Skeletal muscle cell (primary cell): ENCODE data around the gene RFXAP.

Experiments used
- DNase-seq: peaks from one replicate; pipeline ENCODE4 v3.0.0-alpha.2; 2010; ENCODE audit warnings: low read depth
- H3K4me3 ChIP-seq: 2 replicates; pipeline ENCODE4 v1.5.1; 2011; ENCODE audit warnings: low read depth, mild to moderate bottlenecking, control low read depth, low read length, moderate library complexity

Gene RFXAP

DNA sequence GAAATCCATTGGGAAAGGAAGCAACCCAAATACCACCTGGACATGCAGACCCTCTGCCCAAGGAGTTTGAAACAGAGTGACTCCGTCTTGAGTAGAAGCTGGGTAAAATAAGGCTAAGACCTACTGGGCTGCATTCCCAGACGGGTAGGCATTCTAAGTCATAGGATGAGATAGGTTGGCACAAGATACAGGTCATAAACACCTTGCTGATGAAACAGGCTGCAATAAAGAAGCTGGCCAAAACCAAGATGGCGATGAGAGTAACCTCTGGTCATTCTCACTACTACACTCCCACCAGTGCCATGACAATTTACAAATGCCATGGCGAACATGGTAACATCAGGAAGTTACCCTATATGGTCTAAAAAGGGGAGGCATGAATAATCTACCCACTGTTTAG, 40.2 kb downstream of the RFXAP start:
- DNase-seq, result no peak
- H3K4me3 ChIP-seq, result no peak overlapping the region

DNA sequence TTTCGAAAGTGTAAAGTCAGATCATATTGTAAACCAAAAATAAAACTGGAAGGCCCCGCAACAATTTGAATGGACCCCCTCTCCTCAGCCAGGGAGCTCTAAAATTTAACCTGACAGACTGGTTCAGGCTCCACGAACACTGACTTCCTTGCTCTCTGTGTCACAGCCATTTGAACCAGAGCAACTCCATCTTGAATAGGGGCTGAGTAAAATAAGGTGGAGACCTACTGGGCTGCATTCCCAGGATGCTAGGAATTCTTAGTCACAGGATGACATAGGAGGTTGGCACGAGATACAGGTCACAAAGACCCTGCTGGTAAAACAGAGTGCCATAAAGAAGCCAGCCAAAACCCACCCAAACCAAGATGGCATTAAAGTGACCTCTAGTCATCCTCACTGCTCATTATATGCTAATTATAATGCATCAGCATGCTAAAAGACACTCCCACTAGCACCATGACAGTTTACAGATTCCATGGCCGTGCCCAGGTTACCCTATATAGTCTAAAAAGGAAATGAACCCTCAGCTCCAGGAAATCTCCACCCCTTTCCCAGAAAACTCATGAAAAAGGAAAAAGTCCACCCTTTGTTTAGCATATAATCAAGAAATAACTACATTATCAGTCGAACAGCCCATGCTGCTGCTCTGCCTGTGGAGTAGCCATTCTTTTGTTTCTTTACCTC, 43.1 kb downstream of the RFXAP start:
- H3K4me3 ChIP-seq, result no peak overlapping the region
- no peak for DNase-seq

DNA sequence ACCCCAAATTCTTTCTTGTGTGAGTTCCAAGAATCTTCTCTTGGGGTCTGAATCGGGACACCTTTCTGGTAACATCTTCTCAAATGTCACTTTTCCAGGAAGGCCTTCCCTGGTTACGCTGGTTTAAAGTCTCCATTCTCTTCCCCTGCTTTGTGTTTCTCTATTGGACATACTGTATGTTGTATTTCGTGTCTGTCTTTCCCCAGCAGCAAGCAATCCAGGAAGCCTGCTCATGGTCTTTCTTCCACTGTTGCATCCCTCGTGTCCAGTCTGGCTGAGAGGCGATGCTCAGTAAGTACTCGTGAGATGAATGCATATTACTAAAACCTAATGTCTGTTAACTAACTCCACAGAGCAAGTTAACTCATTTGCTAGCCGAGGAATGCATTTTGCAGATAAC, 43.7 kb downstream of the RFXAP start:
- no peak for DNase-seq
- no peak overlapping the region for H3K4me3 ChIP-seq

- no peak overlapping the region for H3K4me3 ChIP-seq
- no peak for DNase-seq
Observed at GRCh38 chr13:36865265-36865664, 46.2 kb downstream of the RFXAP start.

- H3K4me3 ChIP-seq, result no peak overlapping the region
- no peak for DNase-seq
Observed at GRCh38 chr13:36866232-36866631, 47.2 kb downstream of the RFXAP start.

- no peak for DNase-seq
- H3K4me3 ChIP-seq, result no peak overlapping the region
Observed at GRCh38 chr13:36870050-36870692, 51.1 kb downstream of the RFXAP start.

DNA sequence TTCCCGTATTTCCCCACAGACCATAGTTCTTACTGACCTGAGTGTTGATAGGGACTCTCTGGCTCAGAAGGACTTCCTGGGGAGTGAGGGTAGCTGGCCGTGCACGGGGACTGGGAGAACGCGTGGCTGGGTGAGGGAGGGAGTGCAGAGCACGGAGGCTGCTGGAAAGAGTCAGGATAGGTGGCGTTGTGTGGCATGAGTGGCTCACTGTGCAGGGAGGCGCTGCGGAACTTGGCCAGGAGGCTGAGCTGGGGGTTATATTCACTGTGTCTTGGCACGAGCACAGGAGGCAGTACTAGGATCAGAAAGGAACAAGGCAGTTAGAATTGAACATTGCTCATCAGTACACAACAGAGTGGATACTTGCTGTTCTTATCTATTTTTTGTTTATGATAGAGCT, 53.6 kb downstream of the RFXAP start:
- no peak for DNase-seq

DNA sequence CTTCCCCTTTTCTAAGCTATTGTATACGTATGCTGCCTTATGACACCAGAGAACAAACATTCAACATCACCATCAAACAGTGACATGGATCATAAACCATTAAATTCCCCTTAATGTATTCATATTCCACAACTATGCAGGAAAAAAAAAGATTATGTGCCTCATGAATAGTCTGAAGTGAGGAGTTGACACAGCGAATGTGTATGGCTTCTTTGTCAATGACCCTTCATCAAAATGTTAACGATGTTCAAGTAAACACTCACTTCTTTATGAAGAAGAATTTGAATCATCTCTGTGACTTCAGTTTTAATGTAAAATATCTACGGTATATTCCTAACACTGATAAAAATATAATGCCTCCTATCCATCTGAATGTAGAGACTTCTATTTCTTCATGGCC, 56.4 kb downstream of the RFXAP start:
- no peak for DNase-seq
- no peak overlapping the region for H3K4me3 ChIP-seq

More for the DNA sequence above, 53.6 kb downstream of the RFXAP start:
- no peak overlapping the region for H3K4me3 ChIP-seq

- H3K4me3 ChIP-seq, result no peak overlapping the region
- no peak for DNase-seq
Observed at GRCh38 chr13:36875961-36876360, 56.9 kb downstream of the RFXAP start.
